Retinal pigment epithelial cell (primary cell): ENCODE measurements around the gene CYB5RL.

Source experiments
- DNase-seq: peaks from one replicate; pipeline ENCODE4 v3.0.0-alpha.2; 2010; ENCODE audit warnings: low read depth
- H3K4me3 ChIP-seq: 2 replicates; pipeline ENCODE4 v1.5.1; 2011; ENCODE audit warnings: mild to moderate bottlenecking, low read length, control low read depth, moderate library complexity
- CTCF ChIP-seq: conservative IDR thresholded peaks from 2 replicates; pipeline ENCODE4 v1.5.1; 2011; ENCODE audit warnings: low read depth, low read length, control low read depth, inconsistent platforms

The CYB5RL gene

GRCh38 chr1:54207287-54207686 is 7.5 kb upstream of the CYB5RL start:
- no peak overlapping the region for H3K4me3 ChIP-seq
- DNase-seq: no peak
- no peak for TF ChIP-seq CTCF

GRCh38 chr1:54204199-54204598 is 4.4 kb upstream of the CYB5RL start:
- TF ChIP-seq CTCF: no peak

GRCh38 chr1:54200519-54200997 is 728 bp upstream of the CYB5RL start:
- no peak for DNase-seq
- H3K4me3 ChIP-seq: peak overlapping the region; percentile 92
- no peak for TF ChIP-seq CTCF

More at GRCh38 chr1:54204199-54204598, 4.4 kb upstream of the CYB5RL start:
- no peak overlapping the region for H3K4me3 ChIP-seq
- DNase-seq: no peak

- no peak for DNase-seq
- H3K4me3 ChIP-seq: peak overlapping the region; percentile 92
- no peak for TF ChIP-seq CTCF
Observed at GRCh38 chr1:54199151-54199764, 572 bp downstream of the CYB5RL start.

GRCh38 chr1:54193453-54193852 is 6.4 kb downstream of the CYB5RL start:
- H3K4me3 ChIP-seq: no peak overlapping the region
- no peak for DNase-seq
- no peak for TF ChIP-seq CTCF

- no peak for DNase-seq
- H3K4me3 ChIP-seq: no peak overlapping the region
- TF ChIP-seq CTCF: no peak
Observed at GRCh38 chr1:54191525-54191924, 8.3 kb downstream of the CYB5RL start.

GRCh38 chr1:54190526-54190925 is 9.3 kb downstream of the CYB5RL start:
- TF ChIP-seq CTCF: no peak
- DNase-seq: no peak
- H3K4me3 ChIP-seq: no peak overlapping the region
